GM21515 (cell line): ENCODE data around the gene SOX10.

Experiments used
- ATAC-seq: cut with Tn5 transposase; IDR thresholded peaks from one replicate; pipeline ENCODE4 v1.9.1; 2021; ENCODE audit not compliant: unreplicated experiment

The SOX10 gene

GRCh38 chr22:37983860-37984791 is at the start of gene SOX10:
Gene SOX10 (minus strand): TSS chr22:37984555. CDS start chr22:37983784, 771 bp downstream.
- no peak for ATAC-seq

GRCh38 chr22:38033522-38034277 is 49.3 kb upstream of the SOX10 start:
- ATAC-seq = no peak

DNA sequence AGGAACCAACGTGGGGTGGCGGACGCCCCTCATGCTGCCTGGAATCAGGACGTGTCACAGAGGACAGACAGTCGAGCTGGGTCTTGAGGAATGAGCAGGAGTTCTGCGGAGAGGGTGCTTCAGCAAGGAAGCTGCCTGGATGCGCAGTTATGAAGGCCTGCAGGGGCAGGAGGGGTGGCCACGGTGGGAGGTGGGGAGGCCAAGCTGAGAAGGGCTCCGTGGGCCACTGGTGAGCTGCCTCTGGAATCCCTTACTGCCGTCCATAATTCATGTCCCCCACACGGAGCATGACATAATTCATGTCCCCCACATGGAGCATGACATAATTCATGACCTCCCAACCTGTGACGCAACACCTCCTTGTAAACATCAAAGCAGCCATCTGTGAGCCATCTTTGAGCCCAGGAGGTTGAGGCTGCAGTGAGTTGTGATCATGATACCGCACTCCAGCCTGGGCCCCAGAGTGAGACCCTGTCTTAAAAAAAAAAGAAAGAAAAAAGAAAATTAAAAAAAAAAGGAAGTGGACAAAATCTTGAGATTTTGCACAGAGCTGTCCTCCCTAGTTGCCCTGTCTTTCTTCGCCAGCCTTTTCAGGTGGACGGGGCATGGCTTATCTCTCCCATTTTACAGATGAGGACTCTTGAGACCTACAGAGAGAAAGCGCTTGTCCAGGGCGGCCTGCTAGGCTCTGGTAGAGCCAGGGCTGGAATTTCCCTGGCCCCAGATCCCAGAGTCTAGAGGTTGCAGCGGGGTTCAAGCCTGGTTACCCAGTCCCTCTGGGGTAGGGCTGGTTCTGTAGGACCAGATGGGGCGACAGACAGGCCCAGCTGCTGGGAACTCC is 48.5 kb upstream of the SOX10 start:
- ATAC-seq = no peak

DNA sequence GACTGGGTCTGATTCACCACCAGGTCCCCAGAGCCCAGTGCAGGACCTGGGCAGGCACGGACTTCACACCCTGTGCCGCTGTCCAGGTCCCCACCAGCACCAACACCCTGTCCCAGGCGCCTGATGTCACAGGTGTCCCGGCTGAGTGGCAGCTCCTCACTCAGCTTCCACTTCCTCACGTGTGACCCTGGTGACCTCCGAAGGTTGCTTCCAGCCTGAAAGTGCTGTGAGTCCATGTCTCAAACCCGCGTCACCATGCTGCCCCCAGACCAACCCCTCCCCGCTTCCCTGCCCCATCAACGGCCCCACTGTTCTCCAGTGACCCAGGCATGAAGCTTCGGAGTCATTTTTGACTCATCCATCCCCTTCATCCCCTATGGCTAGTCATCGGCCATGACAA is 47.1 kb upstream of the SOX10 start:
- no peak for ATAC-seq

GRCh38 chr22:38030311-38031133 is 46.2 kb upstream of the SOX10 start:
- no peak for ATAC-seq

- ATAC-seq = no peak
These were observed 45.5 kb upstream of the SOX10 start for GRCh38 chr22:38029901-38030300.

GRCh38 chr22:38029370-38029769 is 45.0 kb upstream of the SOX10 start:
- ATAC-seq = no peak

DNA sequence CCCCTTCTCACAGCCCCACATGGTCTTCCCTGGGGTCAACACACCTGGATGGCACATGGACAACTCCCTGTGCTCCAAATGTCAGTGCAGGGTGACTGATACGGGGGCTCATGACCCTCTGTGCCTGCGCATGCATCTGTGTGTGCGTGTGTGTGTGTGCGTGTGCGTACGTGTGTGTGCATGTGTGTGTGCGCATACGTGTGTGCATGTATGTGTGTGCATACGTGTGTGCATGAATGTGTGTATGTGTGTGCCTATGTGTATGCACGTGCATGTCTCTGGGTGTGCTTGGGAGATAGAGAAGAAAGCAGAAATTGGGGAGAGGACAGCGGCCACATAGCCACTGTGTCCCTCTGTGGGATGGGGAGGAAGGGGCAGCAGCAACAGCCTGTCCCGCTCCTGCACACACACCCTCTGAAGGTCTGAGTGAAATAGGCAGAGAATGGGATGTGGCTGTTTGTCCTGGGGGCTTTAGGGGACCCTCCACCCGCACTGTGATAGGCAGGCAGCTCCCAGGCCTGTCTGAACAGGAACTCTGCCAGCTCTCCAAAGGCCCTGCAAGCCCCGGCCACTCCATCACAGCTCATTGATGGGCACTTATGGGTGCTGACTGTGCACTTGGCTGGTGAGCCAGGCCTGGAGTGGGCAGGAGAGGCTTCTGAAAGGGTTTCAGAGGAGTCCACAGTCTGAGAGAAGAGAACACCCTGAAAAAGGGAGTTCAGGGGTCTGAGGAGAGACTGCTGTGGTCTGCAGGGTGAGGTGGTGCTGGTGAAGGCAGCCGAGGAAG is 44.2 kb upstream of the SOX10 start:
- no peak for ATAC-seq

DNA sequence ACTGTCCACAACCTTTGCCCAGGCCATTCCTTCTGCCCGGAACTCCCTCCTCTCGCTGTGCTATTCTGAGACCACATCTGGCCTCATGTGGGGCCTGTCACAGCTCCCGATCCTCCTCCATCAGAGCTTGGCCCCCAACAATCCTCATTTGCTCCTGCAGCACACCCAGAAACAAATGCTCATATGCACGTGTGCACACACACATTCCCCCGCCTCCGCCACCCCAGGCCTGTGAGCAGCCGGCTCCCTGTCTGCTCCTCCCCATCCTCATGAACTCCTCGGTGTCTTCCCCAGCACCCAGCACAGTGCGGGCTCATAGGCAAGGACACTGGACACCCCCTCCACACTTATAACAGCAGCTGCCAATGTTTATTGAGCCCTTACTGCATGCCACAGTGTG is 43.1 kb upstream of the SOX10 start:
- no peak for ATAC-seq

DNA sequence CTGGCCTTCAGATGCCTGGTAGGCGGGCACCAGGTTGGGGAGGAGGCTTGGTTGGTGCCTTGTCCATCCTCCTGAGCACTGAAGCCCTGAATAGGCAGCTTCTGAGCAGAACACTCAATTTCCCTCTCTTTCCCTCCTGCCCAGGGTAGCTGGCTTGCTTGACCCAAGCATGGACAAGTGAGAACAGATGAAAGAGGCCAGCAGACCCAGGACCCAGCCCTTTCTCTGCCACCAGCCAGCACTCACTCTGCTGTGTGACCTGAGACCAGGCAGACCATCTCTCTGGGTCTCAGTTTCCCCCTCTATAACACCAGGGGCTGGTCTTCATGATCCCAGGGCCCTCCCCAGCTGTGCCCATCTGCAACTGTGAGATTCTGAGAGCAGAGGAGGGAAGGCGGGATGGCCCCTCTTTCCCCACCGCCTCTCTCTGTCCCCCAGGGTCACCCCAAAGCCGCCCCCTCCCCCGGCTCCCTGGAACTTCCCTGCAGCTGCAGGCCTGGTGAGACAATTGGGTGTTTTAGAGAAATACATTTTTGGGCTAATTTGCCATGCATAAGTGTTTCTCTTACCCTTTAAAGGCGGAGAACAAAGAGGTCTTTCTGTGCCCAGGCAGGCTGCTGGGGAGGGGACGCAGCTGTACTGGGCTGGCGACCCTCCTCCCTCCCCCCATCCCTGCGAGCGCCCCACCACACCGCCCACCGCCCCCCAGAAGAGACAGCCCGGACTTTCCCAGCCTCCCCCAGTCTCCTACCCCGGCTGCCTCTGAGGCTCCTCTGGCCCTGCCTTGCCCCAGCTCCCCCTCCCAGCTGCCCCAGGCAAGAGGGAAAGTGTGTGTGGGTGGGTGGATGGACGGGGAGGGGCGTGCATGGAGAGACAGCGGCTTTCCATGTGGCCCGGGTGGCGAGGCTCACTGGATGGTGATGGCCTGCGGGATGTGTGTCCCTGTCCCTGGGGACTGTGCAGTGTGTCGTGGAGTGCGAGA is 42.1 kb upstream of the SOX10 start:
- no peak for ATAC-seq

GRCh38 chr22:38025514-38025913 is 41.2 kb upstream of the SOX10 start:
- no peak for ATAC-seq

- no peak for ATAC-seq
These were observed 38.7 kb upstream of the SOX10 start for GRCh38 chr22:38023045-38023444.

DNA sequence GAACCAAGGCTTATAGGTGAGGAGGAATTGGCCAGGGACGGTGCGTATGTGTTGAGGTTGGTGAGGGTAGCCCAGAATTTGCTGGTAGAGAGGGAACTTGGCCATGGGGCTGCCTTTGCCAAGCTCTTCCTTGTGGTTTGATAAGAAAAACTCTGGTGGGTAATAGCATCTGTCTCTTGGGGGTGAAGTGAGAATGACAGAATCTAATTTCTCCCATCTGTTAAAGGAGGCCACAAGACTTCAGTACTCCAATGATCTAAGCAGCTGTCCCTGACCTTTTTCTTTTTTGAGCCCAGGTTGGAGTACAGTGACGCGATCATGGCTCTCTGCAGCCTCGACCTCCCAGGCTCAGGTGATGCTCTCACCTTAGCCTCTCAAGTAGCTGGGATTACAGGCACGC is 36.9 kb upstream of the SOX10 start:
- no peak for ATAC-seq

- ATAC-seq = no peak
These were observed 34.8 kb upstream of the SOX10 start for GRCh38 chr22:38018938-38019827.

DNA sequence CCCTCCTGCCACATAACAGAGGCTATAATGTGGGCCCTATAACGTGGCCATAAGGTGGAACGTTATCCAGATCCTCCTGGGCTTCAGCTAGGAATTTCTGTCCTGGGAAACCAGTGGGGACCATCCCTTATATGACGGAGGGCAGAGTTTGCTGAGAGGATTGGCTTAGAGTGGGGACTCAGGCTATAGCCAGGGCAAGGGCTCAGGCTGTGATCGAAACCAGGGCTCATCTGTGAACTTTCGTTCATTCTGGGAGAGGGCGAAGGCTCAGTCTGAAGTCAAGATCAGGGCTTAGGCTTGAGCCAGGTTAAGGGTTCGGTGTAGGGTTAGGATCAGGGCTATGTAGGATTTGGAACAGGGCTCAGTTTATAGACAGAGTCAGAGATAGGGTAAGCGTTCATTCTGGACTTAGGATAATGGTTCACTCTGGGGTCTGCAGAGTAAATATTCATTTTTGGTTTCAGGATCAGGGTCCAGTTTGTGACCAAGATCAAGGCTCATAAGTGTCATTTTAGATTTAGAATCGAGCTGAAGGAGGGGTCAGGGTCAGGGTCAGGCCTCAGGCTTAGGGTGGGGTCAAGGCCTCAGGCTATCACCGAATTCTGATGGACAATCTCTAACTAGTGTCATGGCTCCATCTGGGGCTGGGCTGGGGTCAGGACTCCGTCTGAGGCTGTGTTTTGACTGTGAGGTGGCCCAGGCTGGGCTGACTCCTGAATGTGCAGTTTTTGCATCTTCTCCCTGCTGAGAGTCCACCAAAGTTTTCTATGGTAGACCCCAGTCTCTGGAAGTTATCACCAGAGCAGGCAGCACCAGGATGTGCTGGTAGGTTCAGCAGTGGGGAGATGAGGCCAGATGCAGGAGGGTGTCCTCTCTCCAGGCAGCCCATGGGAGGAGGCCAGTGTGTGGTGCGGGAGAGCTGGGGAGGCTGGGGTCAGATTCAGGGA is 33.9 kb upstream of the SOX10 start:
- ATAC-seq = no peak

GRCh38 chr22:38017272-38017920 is 33.0 kb upstream of the SOX10 start:
- ATAC-seq = no peak
